Measurements from ENCODE around the gene GEN1. TPM values are rescaled to one million over a fixed set of nuclear protein-coding genes. Genes with fewer than 3 reads are reported as not detected.
A peak's percentile ranks its signal among the peaks of the same experiment; 100 is the strongest.

Gene GEN1, protein sequence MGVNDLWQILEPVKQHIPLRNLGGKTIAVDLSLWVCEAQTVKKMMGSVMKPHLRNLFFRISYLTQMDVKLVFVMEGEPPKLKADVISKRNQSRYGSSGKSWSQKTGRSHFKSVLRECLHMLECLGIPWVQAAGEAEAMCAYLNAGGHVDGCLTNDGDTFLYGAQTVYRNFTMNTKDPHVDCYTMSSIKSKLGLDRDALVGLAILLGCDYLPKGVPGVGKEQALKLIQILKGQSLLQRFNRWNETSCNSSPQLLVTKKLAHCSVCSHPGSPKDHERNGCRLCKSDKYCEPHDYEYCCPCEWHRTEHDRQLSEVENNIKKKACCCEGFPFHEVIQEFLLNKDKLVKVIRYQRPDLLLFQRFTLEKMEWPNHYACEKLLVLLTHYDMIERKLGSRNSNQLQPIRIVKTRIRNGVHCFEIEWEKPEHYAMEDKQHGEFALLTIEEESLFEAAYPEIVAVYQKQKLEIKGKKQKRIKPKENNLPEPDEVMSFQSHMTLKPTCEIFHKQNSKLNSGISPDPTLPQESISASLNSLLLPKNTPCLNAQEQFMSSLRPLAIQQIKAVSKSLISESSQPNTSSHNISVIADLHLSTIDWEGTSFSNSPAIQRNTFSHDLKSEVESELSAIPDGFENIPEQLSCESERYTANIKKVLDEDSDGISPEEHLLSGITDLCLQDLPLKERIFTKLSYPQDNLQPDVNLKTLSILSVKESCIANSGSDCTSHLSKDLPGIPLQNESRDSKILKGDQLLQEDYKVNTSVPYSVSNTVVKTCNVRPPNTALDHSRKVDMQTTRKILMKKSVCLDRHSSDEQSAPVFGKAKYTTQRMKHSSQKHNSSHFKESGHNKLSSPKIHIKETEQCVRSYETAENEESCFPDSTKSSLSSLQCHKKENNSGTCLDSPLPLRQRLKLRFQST
- total RNA-seq (1 to 10 TPM; 4.3 to 4.6 TPM), total RNA-seq (8.2 to 77.9 (median 17.1) reads per million in 172 experiments)
- 3.6 TPM for polyA plus RNA-seq (2013, experiment 1 of 2)
- polyA plus RNA-seq (2013, experiment 2 of 2): 4.9 TPM

DNA sequence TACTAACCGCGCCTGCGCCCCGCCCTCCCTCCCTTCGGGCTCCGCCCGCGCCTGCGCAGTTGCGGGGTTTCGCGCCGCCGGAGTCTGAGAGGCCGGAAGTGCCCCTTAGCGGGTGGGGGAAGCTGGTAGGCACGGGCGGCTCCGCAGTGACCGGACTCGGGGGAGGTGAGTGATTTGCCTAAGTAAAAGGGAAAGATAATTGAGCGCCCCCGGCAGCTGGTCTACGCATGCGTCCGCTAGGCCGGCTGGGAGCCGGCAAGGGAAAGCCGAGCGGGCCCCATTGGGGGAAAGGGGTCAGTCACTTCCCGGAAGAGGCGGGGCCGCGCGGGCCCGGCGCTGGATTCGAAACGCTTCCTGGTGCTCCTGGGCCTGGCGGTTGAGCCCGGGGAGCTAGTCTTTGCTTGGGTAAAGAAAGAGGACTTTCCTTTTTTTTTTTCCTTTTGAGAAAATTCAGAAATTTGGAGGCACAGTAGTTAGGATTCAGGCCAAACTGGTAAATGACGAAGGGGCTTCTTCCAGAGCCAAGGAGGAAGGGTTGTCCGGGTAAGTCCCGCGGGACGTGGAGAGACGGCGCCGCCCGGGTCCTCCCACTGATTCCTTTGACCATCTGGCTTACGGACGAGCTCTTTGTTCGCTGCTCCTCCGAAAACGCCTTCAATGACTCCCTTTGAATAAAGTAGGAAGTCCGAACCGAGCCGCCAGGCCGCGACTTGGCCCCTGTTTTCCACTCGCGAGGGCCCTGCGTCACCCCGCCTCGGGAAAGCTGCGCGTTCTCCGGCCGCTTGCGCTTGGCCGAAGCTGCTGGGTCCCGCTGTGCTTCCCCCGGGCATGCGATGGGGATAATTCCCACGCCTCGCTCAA, at the start of gene GEN1, which contains the start of gene SMC6:
TSS of gene GEN1 (plus strand) at position 336 of the 861 bp plus-strand sequence. CDS start 5,806 bp downstream, outside the sequence.
TSS of gene SMC6 (minus strand) at position 8 of the 861 bp plus-strand sequence. CDS start 7,864 bp downstream, outside the sequence.
- CTCF ChIA-PET: no interaction called here
- DNase-seq (peak; percentile 83 to 94 (median 89)), ATAC-seq (ENCODE audit: poor library complexity) (peak; percentile 81)
- peaks cover 27% of the 10 kb centered on the region for H3K4me1 Mint-ChIP-seq (ENCODE audit: low read depth)
- no peaks in the 10 kb centered on the region for H3K36me3 ChIP-seq (ENCODE audit: insufficient read depth, low read length)
- H3K36me3 Mint-ChIP-seq (ENCODE audit: low read depth): peaks cover 9% of the 10 kb centered on the region
- peak within 1 kb of the TSS; percentile 93 to 98 for H3K27ac ChIP-seq (ENCODE audit: low read depth in 1 of 2, low read length in 2 of 2)
- TF ChIP-seq, protein P1, sequence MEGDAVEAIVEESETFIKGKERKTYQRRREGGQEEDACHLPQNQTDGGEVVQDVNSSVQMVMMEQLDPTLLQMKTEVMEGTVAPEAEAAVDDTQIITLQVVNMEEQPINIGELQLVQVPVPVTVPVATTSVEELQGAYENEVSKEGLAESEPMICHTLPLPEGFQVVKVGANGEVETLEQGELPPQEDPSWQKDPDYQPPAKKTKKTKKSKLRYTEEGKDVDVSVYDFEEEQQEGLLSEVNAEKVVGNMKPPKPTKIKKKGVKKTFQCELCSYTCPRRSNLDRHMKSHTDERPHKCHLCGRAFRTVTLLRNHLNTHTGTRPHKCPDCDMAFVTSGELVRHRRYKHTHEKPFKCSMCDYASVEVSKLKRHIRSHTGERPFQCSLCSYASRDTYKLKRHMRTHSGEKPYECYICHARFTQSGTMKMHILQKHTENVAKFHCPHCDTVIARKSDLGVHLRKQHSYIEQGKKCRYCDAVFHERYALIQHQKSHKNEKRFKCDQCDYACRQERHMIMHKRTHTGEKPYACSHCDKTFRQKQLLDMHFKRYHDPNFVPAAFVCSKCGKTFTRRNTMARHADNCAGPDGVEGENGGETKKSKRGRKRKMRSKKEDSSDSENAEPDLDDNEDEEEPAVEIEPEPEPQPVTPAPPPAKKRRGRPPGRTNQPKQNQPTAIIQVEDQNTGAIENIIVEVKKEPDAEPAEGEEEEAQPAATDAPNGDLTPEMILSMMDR (IDR thresholded peaks at IDR 0.05): no peak
- H3K9me3 Mint-ChIP-seq: no peaks in the 10 kb centered on the region
- no peaks in the 10 kb centered on the region for H3K27me3 Mint-ChIP-seq
- intact Hi-C loops (cut with DNase I, micrococcal nuclease): loop anchor here (5.0 to 10.0 kb wide), 2 partner anchors 1591 to 1598 kb away; no protein-coding TSS in a partner anchor
- H3K4me1 ChIP-seq (ENCODE audit: insufficient read depth, low read length): peaks cover 11% of the 10 kb centered on the region
- H3K27me3 ChIP-seq (ENCODE audit: control insufficient read depth in 1 of 2, insufficient read depth in 2 of 2, low read length in 2 of 2): no peaks in the 10 kb centered on the region
- H3K27ac Mint-ChIP-seq: peak within 1 kb of the TSS; percentile 97
- peak within 1 kb of the TSS; percentile 96 for H3K4me3 Mint-ChIP-seq
- POLR2A ChIA-PET: interaction anchor here (0.6 to 1.6 kb wide), 4 partner anchors 16 to 1594 kb away, joined by 3 to 8 read pairs (median 5); no protein-coding TSS in a partner anchor
- no peaks in the 10 kb centered on the region for H3K9me3 ChIP-seq (ENCODE audit: control insufficient read depth in 1 of 2, insufficient read depth in 1 of 2, low read length in 2 of 2)
- H3K4me3 ChIP-seq (ENCODE audit: low read length): peak within 1 kb of the TSS; percentile 88

DNA sequence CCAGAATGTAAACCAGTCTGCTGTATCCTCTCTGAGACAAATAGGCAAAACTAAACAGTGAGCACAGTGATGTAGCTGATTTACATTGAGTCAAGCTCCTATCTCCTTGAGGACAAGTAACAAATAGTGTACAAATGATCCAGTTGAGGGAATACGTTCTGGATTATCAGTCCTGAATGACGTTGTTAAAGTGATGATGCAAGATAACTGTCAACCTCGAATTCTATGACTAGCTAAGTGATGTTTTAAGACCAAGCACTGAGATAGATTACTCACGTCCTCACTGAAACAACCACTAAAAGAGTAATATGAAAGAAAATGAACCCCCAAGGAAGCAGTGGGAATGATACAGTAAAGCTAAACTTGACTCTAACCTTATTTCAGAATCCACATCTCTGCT, 47.1 kb upstream of the GEN1 start:
- Histone ChIP-seq H3K4me3 (ENCODE audit: low read length) (no peak overlapping the region), H3K36me3 (ENCODE audit: insufficient read depth, low read length) (peaks cover 29% of the 10 kb centered on the region), H3K4me1 (ENCODE audit: insufficient read depth, low read length) (no peaks in the 10 kb centered on the region), H3K27me3 (ENCODE audit: control insufficient read depth in 1 of 2, insufficient read depth in 2 of 2, low read length in 2 of 2) (no peaks in the 10 kb centered on the region), H3K27ac (ENCODE audit: low read depth in 1 of 2, low read length in 2 of 2) (no peak overlapping the region), H3K9me3 (ENCODE audit: control insufficient read depth in 1 of 2, insufficient read depth in 1 of 2, low read length in 2 of 2) (no peaks in the 10 kb centered on the region)
- intact Hi-C loops (cut with DNase I, micrococcal nuclease): no loop called here
- TF ChIP-seq, protein P1 (IDR thresholded peaks at IDR 0.05): no peak
- DNase-seq: no peak
- Mint-ChIP-seq H3K36me3 (ENCODE audit: low read depth) (peaks cover 50% of the 10 kb centered on the region), H3K27ac (no peak overlapping the region), H3K27me3 (no peaks in the 10 kb centered on the region), H3K9me3 (no peaks in the 10 kb centered on the region), H3K4me1 (ENCODE audit: low read depth) (no peaks in the 10 kb centered on the region), H3K4me3 (no peak overlapping the region)
- ChIA-PET CTCF (no interaction called here), POLR2A (no interaction called here)
- ATAC-seq (ENCODE audit: poor library complexity): no peak
